ENCODE measurements around the gene SULF2.
"Not testable (repeated sequence)": the region's sequence is repeated elsewhere in the genome, so short reads cannot be mapped to it uniquely, and the experiment has no call there.

SULF2 gene

DNA sequence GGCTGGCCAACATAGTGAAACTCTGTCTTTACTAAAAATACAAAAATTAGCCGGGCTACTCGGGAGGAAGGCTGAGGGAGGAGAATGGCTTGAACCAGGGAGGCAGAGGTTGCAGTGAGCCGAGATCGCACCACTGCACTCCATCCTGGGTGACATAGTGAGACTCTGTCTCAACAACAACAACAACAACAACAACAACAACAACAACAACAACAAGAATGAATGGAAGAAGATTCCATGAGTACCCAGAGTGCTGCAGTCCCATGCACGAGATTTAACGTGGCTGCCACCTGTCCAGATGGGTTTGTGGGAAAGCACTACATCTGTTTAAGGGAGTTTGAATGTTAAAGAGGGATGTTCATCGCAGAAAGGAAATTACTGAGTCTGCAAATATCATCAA is 19.7 kb upstream of the SULF2 start:
- DNase-seq (ENCODE audit: low read depth in 2 of 2): not testable (repeated sequence)

DNA sequence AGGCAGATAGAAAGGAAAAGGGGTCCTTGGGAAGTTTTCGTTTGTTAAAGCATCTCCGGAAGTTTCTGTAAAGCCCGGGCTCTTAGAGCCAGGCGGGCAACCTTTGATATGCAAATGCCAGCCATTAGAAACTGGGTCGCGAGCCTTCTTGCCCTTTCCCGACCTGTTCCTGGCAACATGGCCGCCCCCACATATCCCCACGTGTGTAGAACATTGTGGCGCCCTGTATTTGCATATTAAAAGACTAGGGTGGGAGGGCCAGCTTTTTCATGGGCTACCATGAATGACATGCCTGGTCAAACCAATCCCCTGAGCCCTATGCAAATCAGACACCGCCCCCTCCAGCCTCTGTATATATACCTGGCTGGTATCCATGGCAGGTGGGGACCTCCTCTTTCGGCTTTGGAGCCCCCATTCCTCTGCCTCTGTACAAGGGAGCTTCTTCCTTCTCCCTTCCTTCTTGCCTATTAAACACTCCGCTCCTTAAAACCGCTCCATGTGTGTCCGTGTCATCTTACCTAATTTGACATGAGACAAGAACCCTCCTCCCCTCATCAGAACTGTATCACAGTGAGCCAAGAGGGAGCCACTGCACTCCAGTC is 19.0 kb upstream of the SULF2 start:
- DNase-seq (ENCODE audit: low read depth in 2 of 2): not testable (repeated sequence)

DNA sequence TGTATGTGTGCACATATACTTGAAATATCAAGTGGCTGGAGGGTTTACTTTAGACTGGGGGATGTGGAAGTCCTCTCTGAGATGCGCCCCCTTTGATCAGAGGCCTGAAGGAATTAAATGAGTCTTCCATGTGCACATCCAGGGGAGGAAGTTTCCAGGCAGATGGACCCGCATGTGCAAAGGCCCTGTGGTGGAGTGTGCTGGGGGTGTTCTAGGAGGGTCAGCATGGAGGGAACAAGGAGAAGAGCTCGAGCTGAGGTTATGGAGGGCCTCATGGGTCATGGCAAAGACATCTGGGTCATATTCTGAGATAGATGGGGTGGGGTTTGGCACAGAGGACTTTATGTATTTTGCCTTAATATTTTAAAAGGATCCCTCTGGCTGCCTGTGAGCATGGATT is 17.7 kb upstream of the SULF2 start:
- DNase-seq (ENCODE audit: low read depth in 2 of 2): no peak

DNA sequence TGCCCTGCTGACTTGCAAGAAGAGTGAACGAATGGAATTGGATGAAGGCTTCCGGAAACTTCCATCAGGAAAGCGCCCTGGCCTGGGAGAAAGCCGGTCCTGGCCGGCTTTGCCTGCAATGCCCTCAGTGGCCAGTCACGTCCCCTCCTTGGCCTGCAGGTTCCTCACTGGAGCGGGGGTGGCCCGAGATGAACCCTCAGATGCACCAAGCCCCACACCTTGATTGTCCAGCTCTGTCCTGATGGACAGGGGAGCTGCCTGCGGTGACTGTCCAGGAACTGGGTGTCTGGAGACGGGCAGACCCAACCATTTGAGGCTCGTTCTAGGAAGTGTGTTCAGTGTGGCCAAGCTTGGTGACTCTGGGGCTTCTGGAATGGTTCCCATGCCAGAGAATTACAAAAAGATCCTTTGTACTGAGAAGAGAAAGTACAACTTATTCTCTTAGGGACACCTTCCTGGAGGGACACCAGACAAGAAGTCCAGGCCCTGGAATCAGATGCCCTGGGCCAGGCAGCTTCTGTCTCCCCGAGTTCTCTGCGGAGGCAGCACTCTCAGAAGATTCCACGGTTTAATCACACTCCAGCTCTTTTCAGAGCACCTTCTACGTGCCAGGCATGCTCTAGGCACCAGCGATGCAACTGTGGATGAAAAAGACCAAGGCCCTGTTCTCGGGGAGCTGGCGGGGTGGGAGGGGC is 17.1 kb upstream of the SULF2 start:
- DNase-seq (ENCODE audit: low read depth in 2 of 2): no peak

DNA sequence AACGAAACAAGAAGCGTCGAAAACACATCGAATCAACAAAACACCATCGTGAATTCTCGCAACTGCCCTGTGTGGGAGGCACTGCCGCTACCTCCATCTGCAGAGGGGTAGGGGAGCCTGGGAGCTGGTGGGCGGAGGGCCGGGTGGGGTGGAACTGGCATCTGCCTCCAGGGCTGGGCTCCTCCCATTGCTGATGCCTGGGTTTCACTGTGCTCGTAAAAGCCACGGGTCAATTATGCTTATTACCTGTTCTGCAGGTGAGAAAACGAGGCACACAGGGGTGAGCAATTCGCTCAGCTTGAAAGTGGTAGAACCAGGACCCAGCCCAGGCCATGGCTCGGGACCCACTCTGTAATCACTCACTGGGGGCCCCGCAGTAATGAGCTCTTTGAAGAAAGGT is 16.5 kb upstream of the SULF2 start:
- no peak for DNase-seq (ENCODE audit: low read depth in 2 of 2)

DNA sequence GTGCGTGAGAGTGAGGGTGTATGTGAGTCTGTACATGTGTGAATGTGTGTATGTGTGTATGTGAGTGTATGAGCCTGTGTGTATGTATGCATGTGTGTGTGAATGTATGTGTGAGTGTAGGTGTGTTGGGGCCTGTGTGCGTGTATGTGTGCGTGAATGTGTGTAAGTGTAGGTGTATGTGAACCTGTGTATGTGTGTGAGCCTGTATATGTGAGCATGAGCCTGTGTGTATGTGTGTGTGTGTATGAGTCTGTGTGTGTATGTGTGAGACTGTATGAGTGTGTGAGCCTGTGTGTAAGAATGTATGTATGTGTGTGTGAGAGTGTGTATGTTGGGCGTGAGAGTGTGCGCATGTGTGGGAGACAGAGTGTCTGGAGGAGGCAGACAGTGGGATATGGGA is 15.8 kb upstream of the SULF2 start:
- DNase-seq (ENCODE audit: low read depth in 2 of 2): no peak

DNA sequence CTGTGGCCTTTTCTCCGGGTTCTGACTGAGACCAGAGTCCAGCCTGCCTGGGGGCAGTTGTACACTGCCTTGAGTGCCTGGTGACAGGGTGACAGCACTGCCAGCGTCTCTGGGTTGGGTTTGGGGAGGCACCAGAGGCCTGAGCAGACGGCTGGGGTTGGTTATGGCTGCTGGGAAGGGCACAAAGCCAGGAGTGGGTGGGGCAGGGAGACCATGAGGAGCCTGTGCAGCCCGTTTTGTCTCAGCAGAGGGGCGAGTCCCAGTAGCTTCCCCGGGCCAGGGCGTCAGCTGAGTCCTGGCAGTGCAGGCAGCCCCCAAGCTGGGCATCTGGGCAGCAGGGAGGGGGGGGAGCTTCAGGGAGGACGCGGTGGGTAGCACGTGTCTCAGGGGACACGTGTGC is 15.3 kb upstream of the SULF2 start:
- no peak for DNase-seq (ENCODE audit: low read depth in 2 of 2)

DNA sequence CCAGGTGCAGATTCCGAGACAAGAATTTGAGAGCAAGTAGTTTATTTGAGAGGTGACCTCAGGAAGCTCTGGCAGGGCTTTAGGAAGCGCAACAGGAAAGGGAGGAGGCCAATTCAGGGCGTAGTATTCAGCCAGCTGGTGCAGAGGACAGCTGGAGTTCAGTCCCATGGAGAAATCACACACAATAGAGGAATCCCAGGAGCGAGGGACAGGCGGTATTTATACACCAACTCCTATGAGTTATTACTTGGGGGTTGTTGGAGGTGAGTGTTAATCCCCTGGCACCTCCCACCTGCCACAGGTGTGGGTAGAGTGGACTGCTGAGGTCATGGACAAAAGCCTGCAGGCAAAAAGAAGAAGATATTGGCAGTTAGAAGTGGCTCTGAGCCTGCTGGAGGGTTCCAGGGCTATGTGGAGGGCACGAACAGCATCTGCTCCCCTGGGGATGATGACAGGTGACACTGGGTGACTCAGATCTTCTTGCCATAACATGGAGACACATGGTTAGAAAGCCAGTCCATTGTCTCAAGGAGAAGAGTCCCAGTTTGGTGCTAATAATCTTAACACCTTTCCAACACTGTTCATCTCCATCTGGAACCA is 13.9 kb upstream of the SULF2 start:
- no peak for DNase-seq (ENCODE audit: low read depth in 2 of 2)

DNA sequence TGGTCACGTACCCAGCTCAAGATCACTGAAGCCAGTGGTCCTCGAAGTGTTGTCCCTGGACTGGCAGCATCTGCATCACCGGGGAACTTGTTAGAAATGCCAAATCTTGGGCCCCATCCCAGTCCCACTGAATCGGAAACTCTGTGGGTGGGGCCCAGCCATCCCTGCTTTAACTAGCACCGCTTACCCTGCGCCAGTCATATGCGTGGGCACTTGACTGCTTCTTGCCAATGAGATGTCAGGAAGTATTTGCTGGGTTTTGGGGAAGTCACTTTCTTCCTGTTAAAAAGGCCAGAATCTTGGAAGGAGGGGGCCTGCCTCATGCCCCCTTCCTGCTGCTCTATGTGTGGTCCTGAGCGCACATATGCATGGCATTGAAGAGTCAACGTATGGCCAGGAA is 11.7 kb upstream of the SULF2 start:
- no peak for DNase-seq (ENCODE audit: low read depth in 2 of 2)

DNA sequence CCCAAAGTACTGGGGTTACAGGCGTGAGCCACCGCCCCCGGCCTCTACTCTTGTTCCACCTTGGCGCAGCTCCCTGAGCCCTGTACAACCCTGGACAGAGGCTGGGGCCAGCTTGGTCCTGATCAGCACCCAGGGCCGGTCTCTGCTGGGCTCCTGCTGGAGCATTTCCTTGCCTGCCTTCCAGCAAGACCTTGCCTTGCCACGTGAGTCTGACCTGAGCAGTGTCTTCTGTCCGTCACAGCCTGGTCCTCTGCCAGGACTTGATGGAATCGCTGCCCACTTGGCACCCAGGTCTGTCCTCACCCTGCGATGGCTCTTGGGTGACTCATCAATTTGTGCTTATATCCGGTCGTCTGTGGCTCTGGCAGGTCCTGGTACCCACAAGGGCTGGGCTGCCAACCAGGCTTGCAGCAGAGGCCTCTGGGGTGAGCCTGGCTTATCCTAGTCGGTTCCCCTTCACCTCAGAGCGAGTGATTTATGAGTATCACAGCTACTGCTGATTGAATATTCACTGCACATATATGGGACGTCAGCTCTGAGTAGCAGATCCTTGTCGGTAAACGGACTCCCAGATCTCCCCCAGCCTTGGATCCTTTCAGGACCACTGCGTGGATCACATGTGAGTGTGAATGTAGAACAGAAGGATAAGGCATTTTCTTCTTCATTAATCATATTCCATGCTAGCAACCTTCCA is 10.1 kb upstream of the SULF2 start:
- no peak for DNase-seq (ENCODE audit: low read depth in 2 of 2)

DNA sequence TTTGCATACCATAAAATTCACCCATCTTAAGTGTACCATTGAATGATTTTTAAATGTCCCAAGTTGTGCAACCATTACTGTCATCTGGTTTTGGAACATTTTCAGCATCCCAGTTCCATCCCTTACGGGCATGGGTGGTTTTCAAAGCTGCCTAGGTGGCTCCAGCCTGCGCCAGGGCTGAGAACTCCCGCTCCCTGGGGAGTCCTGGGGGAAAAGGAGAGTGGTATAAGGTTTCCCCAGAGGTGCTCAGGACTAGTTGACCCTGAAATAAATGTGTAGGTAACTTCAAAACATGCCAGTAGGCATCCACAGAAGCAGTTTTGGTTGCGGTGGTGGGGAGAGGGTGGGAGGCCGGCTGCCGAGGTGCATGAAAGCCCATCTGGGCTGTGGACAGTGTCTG is 9.0 kb upstream of the SULF2 start:
- DNase-seq (ENCODE audit: low read depth in 2 of 2): not testable (repeated sequence)

DNA sequence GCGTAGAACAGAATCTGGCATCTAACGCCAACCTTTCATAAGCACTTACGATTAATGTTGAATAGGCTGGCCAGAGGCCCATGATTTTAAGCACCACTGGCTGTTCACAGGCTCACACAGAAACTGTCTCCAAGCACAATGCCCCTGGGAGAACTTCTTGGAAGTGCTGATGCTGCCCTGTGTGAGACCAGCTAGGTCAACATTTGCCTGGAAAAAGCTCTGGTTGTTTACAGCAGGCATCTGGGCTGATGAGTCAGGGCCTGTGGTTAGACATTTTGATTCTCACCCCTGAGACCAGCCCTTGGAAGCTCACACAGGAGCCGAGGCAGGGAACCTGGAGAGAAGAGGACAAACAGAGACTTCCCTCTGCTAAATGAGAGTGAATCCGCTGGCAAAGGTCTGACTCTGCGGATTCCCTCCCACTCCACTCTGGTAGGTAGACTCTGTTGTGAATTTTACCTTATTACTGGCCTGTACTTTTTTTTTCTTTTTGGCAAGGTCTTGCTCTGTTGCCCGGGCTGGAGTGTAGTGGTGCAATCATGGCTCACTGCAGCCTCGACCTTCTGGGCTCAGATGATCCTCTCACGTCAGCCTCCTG is 6.8 kb upstream of the SULF2 start:
- no peak for DNase-seq (ENCODE audit: low read depth in 2 of 2)

DNA sequence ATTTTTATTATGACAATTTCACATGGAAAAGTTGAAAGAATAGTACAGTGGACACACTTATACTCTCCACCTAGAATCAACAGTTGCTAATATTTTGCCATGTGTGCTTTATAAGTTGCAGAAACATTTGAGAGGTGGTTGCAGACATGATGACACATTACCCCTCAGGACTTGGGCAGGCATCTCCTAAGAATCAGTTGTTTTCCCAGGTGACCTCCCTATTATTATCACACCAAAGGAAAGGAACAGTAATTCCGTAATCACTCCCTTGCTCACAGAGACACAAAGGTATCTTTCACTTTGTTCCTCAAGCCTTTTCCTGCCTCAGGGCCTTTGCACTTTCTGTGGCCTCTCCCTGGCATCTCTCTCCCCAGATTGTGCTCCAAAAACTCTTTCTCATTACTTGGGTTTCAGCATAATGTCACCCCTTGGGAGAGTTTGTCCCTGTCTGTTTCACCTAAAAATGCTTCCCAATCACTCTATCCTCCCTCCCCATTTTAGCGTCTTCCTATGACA is 5.9 kb upstream of the SULF2 start:
- no peak for DNase-seq (ENCODE audit: low read depth in 2 of 2)

DNA sequence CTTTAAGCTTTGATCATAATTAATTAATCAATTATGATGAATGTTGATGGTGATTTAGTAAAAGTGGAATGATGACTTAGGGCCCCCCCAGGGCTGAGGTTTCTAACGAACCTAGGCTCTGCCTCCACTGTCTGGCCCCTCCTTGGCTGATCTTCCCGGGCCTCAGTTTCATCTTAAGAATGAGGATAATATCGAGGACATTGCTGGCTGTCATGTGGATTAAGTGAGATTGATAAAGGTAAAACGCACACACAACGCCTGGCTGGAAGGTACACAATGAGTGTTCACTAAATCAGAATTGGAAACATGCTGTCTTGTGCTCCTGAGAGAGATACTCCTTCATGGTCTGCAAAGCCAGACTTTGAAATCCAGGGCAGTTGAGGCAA is 5.3 kb upstream of the SULF2 start:
- no peak for DNase-seq (ENCODE audit: low read depth in 2 of 2)

DNA sequence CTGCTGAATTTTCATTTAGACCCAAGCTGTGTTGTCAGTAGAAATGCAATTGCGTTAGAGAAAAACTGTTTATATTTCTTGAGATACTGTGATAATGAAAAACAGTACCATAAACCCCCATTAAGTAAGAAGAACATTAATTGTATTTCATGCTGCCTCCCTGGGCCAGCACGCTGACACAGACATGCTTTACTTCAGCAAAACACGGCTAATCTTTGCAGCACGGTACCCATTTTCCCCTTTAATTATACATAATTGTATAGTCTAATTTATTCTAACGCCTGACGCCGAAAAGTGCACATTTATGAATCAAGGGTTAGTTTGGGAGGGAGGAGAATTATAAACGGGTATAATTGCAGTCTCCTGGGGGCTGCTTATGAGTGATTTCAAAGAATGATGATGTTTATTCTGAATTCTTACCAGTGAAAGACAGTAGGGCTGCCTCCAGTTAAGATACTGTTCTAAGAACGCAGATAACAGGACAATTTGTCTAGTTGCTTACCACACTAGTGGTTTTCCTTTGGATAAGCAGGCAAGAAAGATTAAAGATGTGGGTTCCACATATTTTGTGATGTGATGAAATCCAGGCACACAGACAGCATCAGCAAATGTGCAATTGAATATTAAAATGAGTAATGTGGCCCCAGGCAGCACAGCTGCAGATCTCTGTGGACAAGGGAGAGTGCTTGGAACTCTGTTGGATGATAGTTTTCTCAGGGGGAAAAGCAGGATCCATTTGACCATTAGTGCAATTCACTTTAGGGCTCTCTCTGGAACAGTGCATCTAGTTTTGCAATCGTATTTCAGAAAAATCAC is 4.7 kb upstream of the SULF2 start:
- DNase-seq (ENCODE audit: low read depth in 2 of 2): no peak

DNA sequence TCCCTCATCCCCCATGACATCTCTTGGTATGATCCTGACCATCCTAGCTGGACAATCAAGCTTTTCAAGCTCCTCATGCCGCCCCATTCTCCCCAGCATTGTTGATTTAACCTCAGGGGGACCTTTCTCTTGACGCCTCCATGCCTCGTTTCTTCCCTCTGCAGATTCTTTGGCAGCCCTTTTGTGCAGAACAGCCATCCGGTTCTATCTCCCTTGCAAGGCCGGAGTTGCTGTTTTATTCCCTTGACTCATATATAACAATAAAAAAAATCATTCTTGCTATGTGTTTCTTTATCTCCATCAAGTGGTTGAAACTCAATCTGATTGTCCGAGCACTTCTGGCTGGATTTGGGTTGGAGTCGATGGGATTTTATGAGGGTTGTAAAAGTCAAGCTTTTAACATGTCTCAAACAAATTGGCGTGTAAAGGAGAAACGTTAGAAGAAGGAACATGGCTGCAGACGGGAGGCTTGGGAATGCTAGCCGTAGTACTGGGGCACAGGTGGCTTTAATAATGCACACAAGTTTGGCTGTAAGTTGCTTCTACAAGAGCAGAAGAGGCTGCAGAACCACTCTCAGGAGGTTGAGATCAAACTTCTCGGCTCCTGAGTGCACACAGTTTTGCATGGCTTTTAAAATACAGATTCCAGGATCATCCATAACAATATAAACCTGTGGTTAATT is 3.9 kb upstream of the SULF2 start:
- no peak for DNase-seq (ENCODE audit: low read depth in 2 of 2)

DNA sequence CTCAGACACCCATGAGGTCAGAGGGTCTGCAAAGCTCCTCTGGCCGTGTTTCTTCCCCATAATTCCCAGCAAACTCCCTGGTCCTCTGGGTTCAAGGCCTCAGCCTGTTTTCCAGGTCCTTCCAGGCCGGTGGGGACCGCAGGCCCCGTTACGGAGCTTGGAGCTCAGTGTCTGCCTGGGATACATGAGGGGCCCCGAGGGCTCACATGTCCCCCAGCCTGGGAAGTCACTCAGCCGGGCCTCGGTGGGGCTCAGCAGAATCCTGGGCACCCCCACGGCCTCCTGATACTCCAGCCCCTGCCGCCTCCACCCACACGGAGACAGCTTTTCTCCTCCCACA is 3.4 kb upstream of the SULF2 start:
- no peak for DNase-seq (ENCODE audit: low read depth in 2 of 2)

DNA sequence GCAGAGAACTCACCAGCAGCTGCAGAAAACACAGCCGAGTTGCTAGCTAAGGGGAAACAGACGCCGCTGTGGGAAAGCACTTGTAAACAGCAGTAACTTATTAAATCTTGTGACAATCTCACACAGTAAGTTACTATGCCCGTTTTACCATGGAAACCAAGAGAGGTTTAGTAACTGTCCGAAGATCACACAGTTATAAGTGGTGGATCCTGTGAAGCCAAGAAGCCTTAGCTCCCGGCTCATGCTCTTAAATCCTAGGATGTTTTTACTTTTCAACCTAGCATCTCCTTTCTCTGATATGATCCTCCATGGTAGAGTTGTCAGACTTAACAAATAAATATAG is 1.5 kb upstream of the SULF2 start:
- no peak for DNase-seq (ENCODE audit: low read depth in 2 of 2)

DNA sequence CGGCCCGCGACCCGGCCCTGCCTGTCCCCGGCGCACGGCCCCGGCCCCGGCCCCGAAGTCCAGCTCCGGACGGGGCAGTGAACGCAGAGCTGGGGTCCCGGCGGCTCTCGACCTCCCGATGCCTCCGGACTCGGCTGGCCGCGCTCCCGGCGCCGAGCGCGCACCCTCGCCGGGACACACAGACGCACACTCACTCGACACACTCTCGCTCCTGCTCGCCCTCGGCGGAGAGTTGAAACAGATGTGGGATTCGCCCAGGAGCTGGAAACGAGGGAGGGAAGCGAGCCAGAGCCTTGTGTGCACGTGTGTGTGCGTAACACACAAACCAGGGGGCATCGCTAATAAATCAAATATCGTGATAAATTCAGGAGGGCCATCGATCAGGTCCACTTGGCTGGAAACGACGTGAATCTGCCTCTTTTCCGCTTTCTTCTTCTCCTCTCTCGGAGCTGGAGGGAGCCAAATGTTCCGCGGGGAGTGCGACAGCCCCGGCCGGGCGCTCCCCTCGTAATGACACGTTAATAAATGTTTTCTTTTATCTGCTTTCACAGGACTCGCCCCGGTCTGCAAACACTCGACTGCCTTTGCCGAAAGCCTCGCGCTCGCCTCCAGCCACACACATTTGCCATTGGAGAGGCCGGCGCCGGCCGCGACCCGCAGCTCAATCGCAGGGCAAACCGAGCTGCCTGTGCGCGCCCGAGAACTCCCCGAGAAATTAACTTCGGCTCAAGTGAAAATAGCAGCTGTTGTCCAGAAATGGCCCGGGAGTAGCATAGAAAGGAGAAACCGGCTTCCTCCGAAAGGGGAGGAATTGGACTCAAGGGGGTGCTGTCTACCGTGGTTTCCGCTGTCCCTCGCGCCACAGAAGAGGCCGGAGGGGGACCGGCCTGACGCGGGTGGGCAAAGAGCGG is 828 bp upstream of the SULF2 start:
- DNase-seq (ENCODE audit: low read depth in 2 of 2): no peak
